Stimulated activated naive B cell treated with anti-CD40 and anti-IgM and Interleukin-4, amounts not matched to agents 10 μg/mL and 1 μg/mL and 100 μg/mL, for 72 hours (primary cell): ENCODE results near the gene TNFAIP8L3.

Source experiments
- ATAC-seq, 2 donors: fragments of 150-1000 bp; cut with Tn5 transposase; replicated peaks; 2 replicates each; pipeline ENCODE4 v1.10.0; 2021; ENCODE audit warnings: moderate library complexity in 1 of 2
- DNase-seq: peaks from one replicate; pipeline ENCODE4 v3.0.0; 2021
- H3K27ac Mint-ChIP-seq: one replicate; pipeline ENCODE4 v1.8.0; 2022; ENCODE audit warnings: mild to moderate bottlenecking, mixed read lengths
- H3K27me3 Mint-ChIP-seq, 2 donors: one replicate each; pipeline ENCODE4 v1.8.0; 2022; ENCODE audit warnings: mixed read lengths in 2 of 2
- H3K36me3 Mint-ChIP-seq, 2 donors: one replicate each; pipeline ENCODE4 v1.8.0; 2022; ENCODE audit warnings: mixed read lengths in 2 of 2, mild to moderate bottlenecking in 1 of 2
- H3K4me1 Mint-ChIP-seq, 2 donors: one replicate each; pipeline ENCODE4 v1.8.0; 2022; ENCODE audit warnings: mixed read lengths in 2 of 2, mild to moderate bottlenecking in 1 of 2
- H3K4me3 Mint-ChIP-seq, 2 donors: one replicate each; pipeline ENCODE4 v1.8.0; 2022; ENCODE audit warnings: mild to moderate bottlenecking in 2 of 2, mixed read lengths in 2 of 2, moderate library complexity in 1 of 2
- H3K9me3 Mint-ChIP-seq, 2 donors: one replicate each; pipeline ENCODE4 v1.8.0; 2022; ENCODE audit warnings: mixed read lengths in 2 of 2, mild to moderate bottlenecking in 1 of 2

Gene TNFAIP8L3

GRCh38 chr15:51007131-51007666 is 87.5 kb downstream of the TNFAIP8L3 start:
- no peak overlapping the region for H3K4me3 Mint-ChIP-seq
- H3K4me1 Mint-ChIP-seq, result no peaks in the 10 kb centered on the region
- peaks cover 0 to 9% of the 10 kb centered on the region in 2 donors for H3K9me3 Mint-ChIP-seq
- no peaks in the 10 kb centered on the region for H3K27me3 Mint-ChIP-seq
- DNase-seq (no peak), ATAC-seq (no peak)
- no peak overlapping the region for H3K27ac Mint-ChIP-seq
- H3K36me3 Mint-ChIP-seq, result peaks cover 40 to 56% of the 10 kb centered on the region in 2 donors
